A549 (cell line): ENCODE results near the gene SLC38A7. TPM values are rescaled to one million over a fixed set of nuclear protein-coding genes. Genes with fewer than 3 reads are reported as not detected.
A peak's percentile ranks its signal among the peaks of the same experiment; 100 is the strongest.

ENCODE experiments used
- ATAC-seq, 2 experiments: fragments of 200-7000 bp in 1 of 2; fragments of >200 bp in 1 of 2; cut with Nextera tagmentation in 1 of 2; cut with Tn5 transposase in 1 of 2; 3 replicates each; pipeline versions ENCODE4 v1.8.0 to v1.9.1; 2018 to 2020; ENCODE audit warnings: mild to moderate bottlenecking in 1 of 2, moderate library complexity in 1 of 2
- CTCF ChIA-PET: fragments of 300-600 bp; sonication (Branson Sonifier 250); formaldehyde crosslinking; extraction: SDS; loops from one replicate; lab custom pipeline; 2021; ENCODE audit warnings: antibody characterized with exemption, inconsistent platforms; lab: Yijun Ruan, JAX
- POLR2A ChIA-PET: fragments of 350-600 bp; formaldehyde crosslinking; extraction: SDS; loops from one replicate; lab custom pipeline; 2021; ENCODE audit warnings: antibody characterized with exemption, inconsistent platforms; lab: Yijun Ruan, JAX
- DNase-seq, 2 experiments: peaks; one replicate each; pipeline versions ENCODE4 v3.0.0 to v3.0.0-alpha.2; 2011 to 2016; ENCODE audit warnings: low read depth in 1 of 2, low spot score in 1 of 2
- FAIRE-seq: peaks from 2 replicates; lab custom pipeline; 2011; peaks lifted over from hg19 to GRCh38; lab: Jason Lieb, UNC
- H3K27ac ChIP-seq, 2 experiments: fragments of >200 bp; sonication (Bioruptor Twin); formaldehyde crosslinking; 3 replicates each; pipeline ENCODE4 v1.5.1; 2016 to 2017
- H3K4me1 ChIP-seq: fragments of >200 bp; sonication (Bioruptor Twin); formaldehyde crosslinking; 3 replicates; pipeline ENCODE4 v1.6.1; 2016
- H3K4me2 ChIP-seq: fragments of >200 bp; sonication (Bioruptor Twin); formaldehyde crosslinking; 3 replicates; pipeline ENCODE4 v1.6.1; 2016
- H3K4me3 ChIP-seq: fragments of >200 bp; sonication (Bioruptor Twin); formaldehyde crosslinking; 3 replicates; pipeline ENCODE4 v1.5.1; 2016
- H3K9me3 ChIP-seq: fragments of >200 bp; sonication (Bioruptor Twin); formaldehyde crosslinking; 3 replicates; pipeline ENCODE4 v1.6.1; 2016
- CBX8 ChIP-seq: fragments of 200-600 bp; sonication (generic); IDR thresholded peaks from 2 replicates; pipeline ENCODE4 v1.6.1; 2016
- EHF ChIP-seq: fragments of 250-450 bp; sonication (Bioruptor Pico); IDR thresholded peaks from 2 replicates; pipeline ENCODE4 v1.5.0; 2020; ENCODE audit warnings: mild to moderate bottlenecking
- EHMT2 ChIP-seq: fragments of 200-600 bp; sonication (generic); IDR thresholded peaks from 2 replicates; pipeline ENCODE4 v1.6.1; 2016; ENCODE audit warnings: antibody characterized with exemption, low read depth, mild to moderate bottlenecking, moderate library complexity
- ELK1 ChIP-seq: fragments of 150-350 bp; IDR thresholded peaks from 2 replicates; pipeline ENCODE4 v1.6.1; 2014; ENCODE audit warnings: low read depth, mild to moderate bottlenecking, low read length
- EP300 ChIP-seq, 2 experiments: fragments of >200 bp; sonication (Bioruptor Twin); formaldehyde crosslinking; IDR thresholded peaks; 2 replicates in 1 of 2; 3 replicates in 1 of 2; pipeline ENCODE4 v1.6.1; 2016 to 2017
- ESRRA ChIP-seq: fragments of 150-350 bp; IDR thresholded peaks from 2 replicates; pipeline ENCODE4 v1.6.1; 2014; ENCODE audit warnings: mild to moderate bottlenecking, low read length, borderline replicate concordance
- FOSB ChIP-seq: fragments of 250-450 bp; sonication (Bioruptor Pico); IDR thresholded peaks from 2 replicates; pipeline ENCODE4 v1.5.0; 2020; ENCODE audit warnings: mild to moderate bottlenecking, moderate library complexity
- FOXS1 ChIP-seq: fragments of 250-450 bp; sonication (Bioruptor Pico); IDR thresholded peaks from 2 replicates; pipeline ENCODE4 v1.5.0; 2020; ENCODE audit warnings: mild to moderate bottlenecking, moderate library complexity
- GATA3 ChIP-seq: IDR thresholded peaks from 2 replicates; pipeline ENCODE4 v1.6.1; 2012; ENCODE audit warnings: borderline replicate concordance
- HDAC2 ChIP-seq: fragments of 200-600 bp; sonication (generic); IDR thresholded peaks from 2 replicates; pipeline ENCODE4 v1.6.1; 2016
- HES2 ChIP-seq: fragments of >200 bp; sonication (Bioruptor Twin); formaldehyde crosslinking; IDR thresholded peaks from 2 replicates; pipeline ENCODE4 v1.6.1; 2016
- HEYL ChIP-seq: fragments of 250-450 bp; sonication (Bioruptor Pico); IDR thresholded peaks from 2 replicates; pipeline ENCODE4 v1.8.0; 2021; ENCODE audit warnings: mild to moderate bottlenecking, moderate library complexity
- HOXB13 ChIP-seq: fragments of 250-450 bp; sonication (Bioruptor Pico); IDR thresholded peaks from 2 replicates; pipeline ENCODE4 v1.5.0; 2020; ENCODE audit warnings: low read depth, mild to moderate bottlenecking, moderate library complexity
- JUN ChIP-seq, 2 experiments: fragments of >200 bp; sonication (Bioruptor Twin); formaldehyde crosslinking; IDR thresholded peaks; 2 replicates in 1 of 2; 3 replicates in 1 of 2; pipeline ENCODE4 v1.6.1; 2016 to 2017
- JUNB ChIP-seq: fragments of >200 bp; sonication (Bioruptor Twin); formaldehyde crosslinking; IDR thresholded peaks from 2 replicates; pipeline ENCODE4 v1.6.1; 2016
- KDM1A ChIP-seq: fragments of 200-600 bp; sonication (generic); IDR thresholded peaks from 2 replicates; pipeline ENCODE4 v1.6.1; 2016; ENCODE audit warnings: low read depth, mild to moderate bottlenecking
- KDM5A ChIP-seq: fragments of 200-600 bp; sonication (generic); IDR thresholded peaks from 2 replicates; pipeline ENCODE4 v1.6.1; 2016; ENCODE audit warnings: antibody characterized with exemption, mild to moderate bottlenecking
- MYC ChIP-seq: IDR thresholded peaks from 2 replicates; pipeline ENCODE4 v1.6.1; 2012; ENCODE audit warnings: mild to moderate bottlenecking, inconsistent platforms, low read length, improper control_type of control experiment, borderline replicate concordance
- NFE2L2 ChIP-seq: fragments of 150-350 bp; conservative IDR thresholded peaks from 2 replicates; pipeline ENCODE4 v1.6.1; 2014; ENCODE audit warnings: low read length
- NPAS2 ChIP-seq: fragments of 250-450 bp; sonication (Bioruptor Pico); IDR thresholded peaks from 2 replicates; pipeline ENCODE4 v1.8.0; 2022; ENCODE audit warnings: mild to moderate bottlenecking, moderate library complexity, borderline replicate concordance
- NR3C1 ChIP-seq: fragments of >200 bp; sonication (Bioruptor Twin); formaldehyde crosslinking; IDR thresholded peaks from 3 replicates; pipeline ENCODE4 v1.6.1; 2017
- PBX3 ChIP-seq: IDR thresholded peaks from 2 replicates; pipeline ENCODE4 v1.6.1; 2012
- POLR2A ChIP-seq: IDR thresholded peaks from 2 replicates; pipeline ENCODE4 v1.6.1; 2012; ENCODE audit warnings: mild to moderate bottlenecking, low read length
- POLR2AphosphoS2 ChIP-seq: conservative IDR thresholded peaks from 2 replicates; pipeline ENCODE4 v1.6.1; 2012; ENCODE audit warnings: low read length, improper control_type of control experiment, inconsistent platforms
- REST ChIP-seq: fragments of 200-600 bp; sonication (generic); IDR thresholded peaks from 2 replicates; pipeline ENCODE4 v1.6.1; 2016; ENCODE audit warnings: antibody characterized with exemption, mild to moderate bottlenecking, moderate library complexity
- RFX5 ChIP-seq: fragments of 450-650 bp; IDR thresholded peaks from 2 replicates; pipeline ENCODE4 v1.7.1; 2014; ENCODE audit warnings: antibody characterized with exemption, mild to moderate bottlenecking, moderate library complexity
- TP53 ChIP-seq: fragments of 250-450 bp; sonication (Bioruptor Pico); IDR thresholded peaks from 2 replicates; pipeline ENCODE4 v1.5.0; 2021; ENCODE audit warnings: mild to moderate bottlenecking, moderate library complexity
- ZNF302 ChIP-seq: fragments of 250-450 bp; sonication (Bioruptor Pico); IDR thresholded peaks from 2 replicates; pipeline ENCODE4 v1.9.0; 2021; ENCODE audit warnings: inconsistent platforms, mild to moderate bottlenecking, moderate library complexity
- WGBS: methylation state at CpG from one replicate; pipeline ENCODE4 v1.1.6; 2017; ENCODE audit errors: missing lambda C conversion rate; 5-methylcytosine and 5-hydroxymethylcytosine counted together
- polyA plus RNA-seq, 4 experiments: library from polyadenylated mRNA; depleted of rRNA in 3 of 4; stranded (reverse); fragments of >200 nt; fragmentation: RNase III in 1 of 4; extraction: RNeasy Plus Mini Kit Qiagen cat#74134 plus additional on column Dnase treatment in 1 of 4; gene quantifications; 2 replicates in 3 of 4; 3 replicates in 1 of 4; pipeline ENCODE4 v1.2.3, GENCODE V29; 2011 to 2017
- TF ChIP-seq, protein P1 (sequence below): fragments of 250-450 bp; sonication (Bioruptor Pico); IDR thresholded peaks from 2 replicates; pipeline ENCODE4 v1.5.0; 2020; ENCODE audit warnings: low read depth, mild to moderate bottlenecking, moderate library complexity

Gene SLC38A7
- polyA plus RNA-seq, 2 of the 4 experiments (the other 2 are of a cell fraction), result 8.4 to 19.9 TPM

- Histone ChIP-seq H3K4me1 (0 out of 3 replicates have a peak, but pooled peaks cover 3% of the 10 kb centered on the region), H3K9me3 (no peaks in the 10 kb centered on the region), H3K4me2 (no peak overlapping the region), H3K4me3 (no peak overlapping the region), H3K27ac (no peak overlapping the region)
- FAIRE-seq, result no peak
- ChIA-PET CTCF (interaction anchor here (0.6 to 4.5 kb wide), 8 partner anchors 9 to 316 kb away, joined by 3 to 23 read pairs (median 4); no protein-coding TSS in a partner anchor), POLR2A (no interaction called here)
- 32% methylated on average over 3 of the region's 3 CpGs for WGBS
- TF ChIP-seq PBX3 (no peak), KDM1A (no peak), FOXS1 (CRISPR knock-in tag) (no peak), GATA3 (no peak), ZNF302 (CRISPR knock-in tag) (no peak), FOSB (CRISPR knock-in tag) (no peak), EP300 (IDR thresholded peaks at IDR 0.05) (no peak), POLR2A (no peak), REST (no peak), NR3C1 (no peak), ELK1 (no peak), MYC (no peak), HOXB13 (CRISPR knock-in tag) (no peak), EHMT2 (no peak), RFX5 (no peak), ESRRA (no peak), EHF (no peak), JUNB (no peak)
- TF ChIP-seq, protein P1, sequence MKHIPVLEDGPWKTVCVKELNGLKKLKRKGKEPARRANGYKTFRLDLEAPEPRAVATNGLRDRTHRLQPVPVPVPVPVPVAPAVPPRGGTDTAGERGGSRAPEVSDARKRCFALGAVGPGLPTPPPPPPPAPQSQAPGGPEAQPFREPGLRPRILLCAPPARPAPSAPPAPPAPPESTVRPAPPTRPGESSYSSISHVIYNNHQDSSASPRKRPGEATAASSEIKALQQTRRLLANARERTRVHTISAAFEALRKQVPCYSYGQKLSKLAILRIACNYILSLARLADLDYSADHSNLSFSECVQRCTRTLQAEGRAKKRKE, result no peak
- peak; percentile 64 to 76; a peak in 4 of 6 replicates for ATAC-seq
- peak in 1 of 2 experiments; percentile 35 for DNase-seq
These were observed 31.8 kb downstream of the SLC38A7 start for GRCh38 chr16:58652741-58653140.

DNA sequence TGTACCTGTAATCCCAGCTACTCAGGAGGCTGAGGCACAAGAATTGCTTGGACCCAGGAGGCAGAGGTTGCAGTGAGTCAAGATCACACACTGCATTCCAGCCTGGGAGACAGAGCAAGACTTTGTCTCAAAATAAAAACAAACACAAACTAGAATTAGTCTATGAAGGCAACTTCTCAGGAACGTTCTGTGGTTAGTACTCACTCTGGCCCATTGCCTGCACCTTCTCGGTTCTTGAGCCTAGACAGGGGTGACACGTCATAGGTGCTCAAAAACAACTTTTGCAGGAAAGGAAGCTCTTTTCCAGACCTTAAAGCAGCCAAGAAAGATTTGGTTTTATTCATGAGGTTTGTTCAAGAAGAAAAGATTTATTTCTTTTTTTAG, 32.6 kb downstream of the SLC38A7 start:
- no peak overlapping the region for H3K4me2 ChIP-seq
- FAIRE-seq, result no peak
- TF ChIP-seq HES2 (no peak), JUN (IDR thresholded peaks at IDR 0.05) (no peak), POLR2AphosphoS2 (no peak), ELK1 (no peak), ESRRA (no peak), HDAC2 (no peak), GATA3 (no peak), HEYL (no peak), HOXB13 (CRISPR knock-in tag) (no peak), NFE2L2 (no peak), EHMT2 (no peak), EHF (no peak), KDM5A (no peak), TP53 (CRISPR knock-in tag) (no peak), PBX3 (no peak), CBX8 (no peak), NPAS2 (CRISPR knock-in tag) (no peak)

More for the DNA sequence above, 32.6 kb downstream of the SLC38A7 start:
- ChIA-PET CTCF (interaction anchor here (0.6 to 4.5 kb wide), 8 partner anchors 8 to 315 kb away, joined by 3 to 23 read pairs (median 3); no protein-coding TSS in a partner anchor), POLR2A (no interaction called here)
- H3K27ac ChIP-seq, result no peak overlapping the region
- 50% methylated on average over 3 of the region's 3 CpGs for WGBS
- no peak for DNase-seq
- no peak for ATAC-seq
- H3K4me1 ChIP-seq, result 0 out of 3 replicates have a peak, but pooled peaks cover 3% of the 10 kb centered on the region
- H3K9me3 ChIP-seq, result no peaks in the 10 kb centered on the region
- no peak overlapping the region for H3K4me3 ChIP-seq
